ENCODE measurements around the gene COQ8A. TPM values are rescaled to one million over a fixed set of nuclear protein-coding genes. Genes with fewer than 3 reads are reported as not detected.

COQ8A gene
- total RNA-seq, 2 experiments from 2014 or later = 25.3 to 27.2 TPM

GRCh38 chr1:226946285-226946684, 6.2 kb downstream of the COQ8A start:
- CTCF ChIA-PET = interaction anchor here (1.4 kb wide), 1 partner anchor 15 kb away, joined by 3 read pairs; no protein-coding TSS in a partner anchor
- H3K4me1 Mint-ChIP-seq (ENCODE audit: low read depth) = peaks cover 66% of the 10 kb centered on the region
- intact Hi-C loops (cut with micrococcal nuclease) = no loop called here
- ATAC-seq (no peak), DNase-seq (no peak)
- H3K9me3 Mint-ChIP-seq = peaks cover 1% of the 10 kb centered on the region
- H3K36me3 Mint-ChIP-seq (ENCODE audit: low read depth) = no peaks in the 10 kb centered on the region
- H3K27ac Mint-ChIP-seq = no peak overlapping the region
- TF ChIP-seq CTCF (IDR thresholded peaks at IDR 0.05) = no peak
- H3K27me3 Mint-ChIP-seq = no peaks in the 10 kb centered on the region
- POLR2A ChIA-PET = no interaction called here
- no peak overlapping the region for H3K4me3 Mint-ChIP-seq

- Mint-ChIP-seq H3K4me3 (no peak overlapping the region), H3K4me1 (ENCODE audit: low read depth) (peaks cover 62% of the 10 kb centered on the region), H3K27me3 (no peaks in the 10 kb centered on the region), H3K36me3 (ENCODE audit: low read depth) (no peaks in the 10 kb centered on the region), H3K9me3 (peaks cover 1% of the 10 kb centered on the region), H3K27ac (no peak overlapping the region)
- TF ChIP-seq CTCF (IDR thresholded peaks at IDR 0.05) = no peak
- intact Hi-C loops (cut with micrococcal nuclease) = no loop called here
- ChIA-PET CTCF (interaction anchor here (1.4 kb wide), 1 partner anchor 16 kb away, joined by 3 read pairs; no protein-coding TSS in a partner anchor), POLR2A (no interaction called here)
- no peak for DNase-seq
- no peak for ATAC-seq
Observed at GRCh38 chr1:226946841-226947240, 6.7 kb downstream of the COQ8A start.

- intact Hi-C loops (cut with micrococcal nuclease) = no loop called here
- peaks cover 53% of the 10 kb centered on the region for H3K4me1 Mint-ChIP-seq (ENCODE audit: low read depth)
- no peak overlapping the region for H3K4me3 Mint-ChIP-seq
- TF ChIP-seq CTCF (IDR thresholded peaks at IDR 0.05) = no peak
- POLR2A ChIA-PET = no interaction called here
- peaks cover 1% of the 10 kb centered on the region for H3K9me3 Mint-ChIP-seq
- ATAC-seq (no peak), DNase-seq (no peak)
- CTCF ChIA-PET = interaction anchor here (1.4 kb wide), 1 partner anchor 322 kb away, joined by 3 read pairs; no protein-coding TSS in a partner anchor
- H3K27ac Mint-ChIP-seq = no peak overlapping the region
- H3K36me3 Mint-ChIP-seq (ENCODE audit: low read depth) = no peaks in the 10 kb centered on the region
- no peaks in the 10 kb centered on the region for H3K27me3 Mint-ChIP-seq
Observed at GRCh38 chr1:226948051-226948450, 8.0 kb downstream of the COQ8A start.

GRCh38 chr1:226948480-226948879, 8.4 kb downstream of the COQ8A start:
- Mint-ChIP-seq H3K36me3 (ENCODE audit: low read depth) (no peaks in the 10 kb centered on the region), H3K4me3 (no peak overlapping the region), H3K27ac (no peak overlapping the region), H3K4me1 (ENCODE audit: low read depth) (peaks cover 51% of the 10 kb centered on the region), H3K9me3 (peaks cover 1% of the 10 kb centered on the region), H3K27me3 (no peaks in the 10 kb centered on the region)
- no peak for ATAC-seq
- DNase-seq = no peak
- intact Hi-C loops (cut with micrococcal nuclease) = no loop called here
- CTCF ChIA-PET = interaction anchor here (1.4 kb wide), 1 partner anchor 322 kb away, joined by 3 read pairs; no protein-coding TSS in a partner anchor
- POLR2A ChIA-PET = no interaction called here
- TF ChIP-seq CTCF (IDR thresholded peaks at IDR 0.05) = no peak

- peaks cover 1% of the 10 kb centered on the region for H3K9me3 Mint-ChIP-seq
- H3K4me1 Mint-ChIP-seq (ENCODE audit: low read depth) = peaks cover 48% of the 10 kb centered on the region
- H3K4me3 Mint-ChIP-seq = no peak overlapping the region
- DNase-seq = no peak
- H3K27me3 Mint-ChIP-seq = no peaks in the 10 kb centered on the region
- TF ChIP-seq CTCF (IDR thresholded peaks at IDR 0.05) = no peak
- POLR2A ChIA-PET = no interaction called here
- intact Hi-C loops (cut with micrococcal nuclease) = no loop called here
- CTCF ChIA-PET = interaction anchor here (1.4 kb wide), 1 partner anchor 322 kb away, joined by 3 read pairs; no protein-coding TSS in a partner anchor
- no peaks in the 10 kb centered on the region for H3K36me3 Mint-ChIP-seq (ENCODE audit: low read depth)
- no peak for ATAC-seq
- H3K27ac Mint-ChIP-seq = no peak overlapping the region
Observed at GRCh38 chr1:226948996-226949395, 8.9 kb downstream of the COQ8A start.

Data from activated CD8-positive, alpha-beta T cell treated with anti-CD3 and anti-CD28 coated beads for 36 hours (primary cell).